GM18507 (cell line): ENCODE data around the gene ZNF384.
A peak's percentile ranks its signal among the peaks of the same experiment; 100 is the strongest.
"Not testable (repeated sequence)": the region's sequence is repeated elsewhere in the genome, so short reads cannot be mapped to it uniquely, and the experiment has no call there.

ENCODE experiments used
- DNase-seq: peaks from one replicate; pipeline ENCODE4 v3.0.0; 2011; ENCODE audit warnings: low read depth; ENCODE audit not compliant: insufficient read length; ENCODE audit errors: extremely low spot score
- FAIRE-seq: peaks from 2 replicates; lab custom pipeline; 2011; peaks lifted over from hg19 to GRCh38; lab: Jason Lieb, UNC

The ZNF384 gene

DNA sequence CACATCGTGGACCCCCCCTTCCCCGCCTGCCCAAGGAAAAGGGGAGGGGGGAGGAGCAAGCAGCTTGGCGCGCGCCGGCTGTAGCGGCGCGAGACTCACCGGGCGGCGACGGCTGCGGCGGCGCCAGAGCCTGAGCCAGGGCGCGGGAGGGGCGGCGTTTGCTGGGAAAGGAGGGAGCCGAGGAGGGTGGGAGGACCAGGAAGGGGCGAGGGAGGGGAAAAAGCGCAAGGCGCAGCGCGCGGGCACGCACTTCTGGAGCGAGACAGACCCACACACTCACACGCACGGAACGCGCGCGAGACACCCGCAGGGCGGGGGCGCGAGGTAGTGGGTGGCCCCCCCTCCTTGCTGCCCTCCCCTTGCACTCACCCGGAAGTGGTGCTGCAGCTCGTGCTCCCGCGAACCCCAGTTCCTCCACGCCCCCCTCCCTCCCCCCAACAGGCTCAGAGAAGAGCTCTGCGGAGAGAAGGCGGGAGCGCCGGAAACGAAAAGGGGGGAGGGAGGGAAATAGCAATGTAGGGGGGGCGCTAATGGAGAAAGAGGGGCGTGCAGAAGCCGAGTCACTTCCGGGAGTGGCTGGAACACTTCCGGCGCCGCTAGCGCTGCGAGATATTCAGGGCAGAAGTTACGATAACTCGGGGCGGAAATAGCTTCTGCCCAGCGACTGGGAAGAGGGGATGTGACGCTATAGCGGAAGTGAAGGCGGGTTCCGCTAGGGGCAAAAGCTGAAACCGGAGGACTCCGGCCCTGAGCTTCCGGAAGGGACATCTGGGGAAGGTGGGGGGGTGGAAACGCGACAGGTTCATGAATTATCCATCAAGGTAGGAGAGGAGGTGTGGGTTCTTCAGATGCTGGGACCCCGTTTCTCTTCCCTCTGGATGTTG lies at the start of gene ZNF384:
Gene ZNF384 (minus strand): TSS at position 377 of the 884 bp plus-strand sequence. CDS start 9,855 bp downstream, outside the sequence.
- DNase-seq, result peak; percentile 93
- peak; percentile 100 for FAIRE-seq

DNA sequence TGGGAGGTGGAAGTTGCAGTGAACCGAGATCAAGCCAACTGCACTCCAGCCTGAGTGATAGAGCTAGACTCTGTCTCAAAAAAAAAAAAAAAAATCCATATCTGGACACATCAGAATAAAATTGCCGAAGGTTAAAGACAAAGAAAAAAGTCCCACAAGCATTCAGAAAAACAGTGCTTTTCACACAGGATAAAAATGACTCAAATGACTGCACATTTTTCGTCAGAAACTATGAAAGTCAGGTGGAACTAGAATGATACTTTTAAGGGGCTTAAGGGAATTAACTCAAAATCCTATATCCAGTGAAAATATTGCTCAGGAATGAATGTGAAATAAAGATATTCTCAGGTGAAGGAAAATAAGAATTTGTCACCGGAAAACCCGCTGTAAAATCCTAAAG lies 47.6 kb upstream of the ZNF384 start:
- no peak for FAIRE-seq
- no peak for DNase-seq

DNA sequence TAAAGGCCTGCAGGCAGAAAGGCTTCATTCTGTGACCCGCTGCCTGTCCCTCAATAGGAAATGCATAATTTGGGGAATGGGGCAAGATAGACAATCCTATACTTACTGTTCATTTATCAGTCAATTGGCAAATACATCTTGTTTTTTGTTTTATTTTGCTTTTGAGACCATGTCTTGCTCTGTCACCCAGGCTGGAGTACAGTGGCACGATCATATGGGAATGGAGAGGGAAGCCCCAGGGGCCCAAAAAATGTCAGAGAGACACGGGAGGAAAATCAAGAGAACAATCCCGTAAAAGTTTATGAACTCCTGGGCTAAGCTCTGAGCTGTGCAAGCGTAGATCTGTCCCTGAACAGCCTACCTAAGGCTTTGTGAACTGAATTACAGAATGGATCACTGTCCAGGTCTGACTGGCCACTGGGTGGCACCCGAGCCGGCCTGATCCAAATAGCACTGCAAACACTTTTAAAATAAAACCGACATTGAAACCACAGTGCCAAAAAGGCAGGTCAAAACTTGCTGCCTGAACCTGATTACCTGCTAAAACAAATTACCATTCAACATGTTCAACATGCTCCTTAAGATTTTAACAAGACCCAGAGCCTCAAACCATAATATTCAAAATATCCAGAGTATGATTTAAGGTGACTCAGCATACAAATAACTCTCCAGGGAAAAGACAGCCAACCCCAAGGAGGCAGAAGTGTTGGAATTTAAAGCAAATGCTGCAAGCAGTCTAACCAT lies 46.4 kb upstream of the ZNF384 start:
- no peak for DNase-seq
- peak; percentile 77 for FAIRE-seq

DNA sequence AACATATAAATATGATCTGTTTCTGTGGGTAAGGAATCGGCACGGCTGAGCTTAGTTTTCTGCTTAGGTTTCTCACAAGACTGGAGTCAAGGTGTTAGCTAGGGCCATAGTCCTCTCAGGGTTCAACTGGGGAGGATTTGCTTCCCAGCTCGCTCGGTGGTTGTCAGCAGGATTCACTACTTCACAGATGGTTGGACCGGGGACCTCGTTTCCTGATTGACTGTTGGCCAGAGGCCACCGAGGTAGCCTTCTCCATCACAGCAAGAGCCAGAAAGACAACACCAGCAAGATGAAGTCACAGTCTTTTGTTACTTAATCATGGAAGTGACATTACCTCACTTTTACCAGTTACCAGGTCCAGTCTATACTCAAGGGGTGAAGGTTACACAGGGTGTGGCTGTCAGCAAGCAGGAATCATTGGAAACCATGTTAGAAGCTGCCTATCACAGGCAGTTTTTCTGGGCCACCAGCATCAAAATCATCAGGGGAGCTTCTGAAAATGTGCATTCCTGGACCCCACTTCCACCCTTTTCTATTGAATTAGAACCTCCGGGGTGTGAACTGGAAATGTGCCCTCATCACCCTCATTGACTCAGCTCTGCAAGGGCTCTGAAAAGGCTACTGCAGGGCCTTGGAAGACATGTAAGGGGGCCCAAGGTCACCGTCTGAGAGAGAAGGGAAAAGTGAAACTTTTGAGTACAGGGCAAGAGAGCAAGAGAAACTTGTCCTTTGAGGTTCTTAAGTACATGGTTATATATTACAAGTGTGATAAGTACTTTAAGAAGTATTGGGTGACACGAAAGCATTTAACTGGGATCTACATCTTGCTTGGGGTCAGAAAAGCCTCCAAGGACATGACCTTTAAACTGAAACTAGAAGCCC lies 45.6 kb upstream of the ZNF384 start:
- FAIRE-seq, result no peak
- no peak for DNase-seq

DNA sequence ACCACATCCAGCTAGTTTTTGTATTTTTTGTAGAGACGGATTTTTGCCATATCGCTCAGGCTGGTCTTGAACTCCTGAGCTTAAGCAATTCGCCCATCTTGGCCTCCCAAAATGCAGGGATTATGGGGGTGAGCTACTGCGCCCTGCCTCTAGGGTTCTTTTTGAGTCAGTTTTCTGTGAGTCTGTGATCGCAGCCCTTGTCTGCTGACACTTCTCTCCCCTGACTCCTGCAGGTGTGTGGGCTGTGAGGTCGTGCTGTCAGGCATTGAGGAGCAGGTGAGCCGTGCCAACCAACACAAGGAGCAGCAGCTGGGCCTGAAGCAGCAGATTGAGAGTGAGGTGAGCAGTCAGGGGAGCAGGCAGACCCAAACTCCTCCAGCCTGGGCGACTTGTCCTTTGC lies 41.0 kb upstream of the ZNF384 start:
- no peak for DNase-seq

DNA sequence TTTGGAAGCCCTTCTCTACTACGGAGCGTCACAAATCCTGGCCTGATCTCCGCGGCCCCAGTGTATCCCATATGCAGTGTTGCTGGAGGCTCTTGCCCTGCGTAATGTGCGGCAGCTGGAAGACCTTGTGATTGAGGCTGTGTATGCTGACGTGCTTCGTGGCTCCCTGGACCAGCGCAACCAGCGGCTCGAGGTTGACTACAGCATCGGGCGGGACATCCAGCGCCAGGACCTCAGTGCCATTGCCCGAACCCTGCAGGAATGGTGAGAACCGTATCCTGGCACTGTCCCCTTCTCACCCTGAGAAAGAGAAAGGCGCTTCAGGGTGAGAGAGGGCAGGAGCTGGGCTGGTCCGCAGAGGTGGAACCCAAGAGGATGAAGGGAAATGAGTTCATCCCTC lies 40.0 kb upstream of the ZNF384 start:
- no peak for DNase-seq
- FAIRE-seq, result no peak

More for the DNA sequence above, 41.0 kb upstream of the ZNF384 start:
- FAIRE-seq, result no peak

DNA sequence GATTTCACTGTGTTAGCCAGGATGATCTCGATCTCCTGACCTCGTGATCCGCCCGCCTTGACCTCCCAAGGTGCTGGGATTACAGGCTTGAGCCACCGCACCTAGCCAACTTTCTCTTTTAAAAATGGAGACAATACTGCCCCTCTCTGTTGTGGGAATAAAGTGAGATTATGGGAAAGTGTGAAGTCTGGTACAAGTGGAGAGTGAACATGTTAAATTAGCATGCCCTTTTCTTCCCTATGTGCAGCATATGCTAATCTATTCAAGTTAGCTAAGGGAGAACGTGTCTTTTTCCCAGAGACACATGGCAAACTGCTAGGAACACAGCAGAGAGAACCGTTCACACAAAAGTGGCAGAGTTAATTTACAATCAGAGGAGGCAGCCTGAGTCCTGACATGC lies 36.2 kb upstream of the ZNF384 start:
- no peak for DNase-seq
- FAIRE-seq, result no peak

DNA sequence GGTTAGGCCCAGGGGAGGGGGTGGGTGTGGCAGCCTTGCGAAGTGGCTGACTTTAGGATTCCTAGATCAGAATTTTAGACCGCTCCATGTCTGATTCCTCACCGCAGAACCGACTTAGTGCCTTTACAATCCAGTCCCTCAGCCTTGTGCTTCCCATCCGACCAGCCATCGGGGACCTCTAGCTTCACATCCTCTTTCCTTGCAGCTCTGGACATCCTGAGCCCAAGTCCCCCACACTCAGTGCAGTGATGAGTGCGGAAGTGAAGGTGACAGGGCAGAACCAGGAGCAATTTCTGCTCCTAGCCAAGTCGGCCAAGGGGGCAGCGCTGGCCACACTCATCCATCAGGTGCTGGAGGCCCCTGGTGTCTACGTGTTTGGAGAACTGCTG lies 35.2 kb upstream of the ZNF384 start:
- FAIRE-seq (no peak), DNase-seq (no peak)

DNA sequence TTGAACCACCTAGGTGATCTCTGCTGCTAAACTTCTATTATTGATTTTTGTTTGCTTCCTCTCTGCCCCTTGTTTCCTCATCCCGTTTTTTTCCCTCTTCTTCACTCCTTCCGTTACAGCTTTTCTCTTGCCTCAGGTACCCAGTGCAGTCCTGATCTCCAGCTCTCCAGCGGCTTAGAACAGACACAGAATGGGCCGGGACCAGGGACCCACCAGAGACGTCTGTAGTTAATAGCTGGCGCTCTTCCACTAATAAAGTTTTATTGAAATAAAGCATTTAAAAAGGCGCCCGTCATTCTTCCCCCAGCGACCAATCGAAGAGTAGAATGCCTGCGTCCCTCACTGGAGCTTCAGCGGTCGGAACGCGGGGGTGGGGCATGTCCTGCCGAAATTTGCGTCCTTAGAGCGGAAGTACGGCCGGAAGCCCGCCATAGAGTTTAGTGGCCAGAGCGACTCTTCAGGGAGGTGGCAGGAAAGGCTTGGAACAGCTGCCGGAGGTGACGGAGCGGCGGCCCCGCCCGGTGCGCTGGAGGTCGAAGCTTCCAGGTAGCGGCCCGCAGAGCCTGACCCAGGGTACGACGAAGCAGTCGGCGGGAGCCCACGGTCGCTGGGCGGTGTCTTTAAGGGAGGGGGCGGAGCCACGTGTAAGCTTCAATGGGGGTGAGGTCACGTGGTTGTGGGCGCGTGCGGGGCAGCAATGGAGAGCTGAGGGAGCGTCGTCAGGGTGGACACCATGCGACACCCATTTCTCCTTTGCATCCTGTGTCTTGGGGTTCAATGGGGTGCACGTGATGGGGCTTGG lies 34.6 kb upstream of the ZNF384 start, which contains the start of gene COPS7A:
Gene COPS7A (plus strand): TSS at position 440 of the 802 bp plus-strand sequence. CDS start 611 bp downstream, outside the sequence.
- peak; percentile 96 for DNase-seq
- peak; percentile 99 for FAIRE-seq

DNA sequence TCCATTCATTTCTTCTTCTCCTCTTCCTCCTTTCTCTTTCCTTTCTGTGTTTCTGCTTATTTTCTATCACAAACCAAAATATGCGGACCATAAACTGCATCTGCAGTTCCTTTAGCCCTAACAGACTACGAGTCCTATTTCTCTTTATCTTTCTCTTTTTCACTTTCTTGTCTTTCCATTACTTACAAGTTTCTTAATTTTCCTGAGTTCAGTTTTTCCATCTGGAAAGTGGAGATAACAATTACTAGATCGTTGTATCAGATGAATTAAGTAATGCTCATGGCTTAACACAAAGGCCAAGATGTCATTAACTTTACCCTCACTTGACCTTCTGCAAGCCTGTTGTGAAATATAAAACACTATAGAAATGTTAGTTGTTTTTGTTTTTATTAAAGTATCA lies 33.7 kb upstream of the ZNF384 start:
- FAIRE-seq (peak; percentile 49), DNase-seq (no peak)

DNA sequence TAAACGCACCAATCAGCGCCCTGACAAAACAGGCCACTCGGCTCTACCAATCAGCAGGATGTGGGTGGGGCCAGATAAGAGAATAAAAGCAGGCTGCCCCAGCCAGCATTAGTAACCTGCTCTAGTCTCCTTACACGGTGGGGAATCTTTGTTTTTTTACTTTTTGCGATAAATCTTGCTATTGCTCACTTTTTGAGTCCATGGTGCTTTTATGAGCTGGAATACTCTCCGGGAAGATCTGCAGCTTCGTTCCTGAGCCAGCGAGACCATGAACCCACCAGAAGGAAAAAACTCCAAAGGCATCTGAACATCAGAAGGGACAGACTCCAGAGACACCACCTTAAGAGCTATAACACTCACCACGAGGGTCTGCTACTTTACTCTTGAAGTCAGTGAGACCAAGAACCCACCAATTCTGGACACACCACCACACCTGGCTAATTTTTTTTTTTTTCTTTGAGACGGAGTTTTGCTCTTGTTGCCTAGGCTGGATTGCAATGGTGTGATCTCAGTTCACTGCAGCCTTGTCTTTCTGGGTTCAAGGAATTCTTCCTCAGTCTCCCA lies 27.8 kb upstream of the ZNF384 start:
- DNase-seq, result no peak
- no peak for FAIRE-seq

DNA sequence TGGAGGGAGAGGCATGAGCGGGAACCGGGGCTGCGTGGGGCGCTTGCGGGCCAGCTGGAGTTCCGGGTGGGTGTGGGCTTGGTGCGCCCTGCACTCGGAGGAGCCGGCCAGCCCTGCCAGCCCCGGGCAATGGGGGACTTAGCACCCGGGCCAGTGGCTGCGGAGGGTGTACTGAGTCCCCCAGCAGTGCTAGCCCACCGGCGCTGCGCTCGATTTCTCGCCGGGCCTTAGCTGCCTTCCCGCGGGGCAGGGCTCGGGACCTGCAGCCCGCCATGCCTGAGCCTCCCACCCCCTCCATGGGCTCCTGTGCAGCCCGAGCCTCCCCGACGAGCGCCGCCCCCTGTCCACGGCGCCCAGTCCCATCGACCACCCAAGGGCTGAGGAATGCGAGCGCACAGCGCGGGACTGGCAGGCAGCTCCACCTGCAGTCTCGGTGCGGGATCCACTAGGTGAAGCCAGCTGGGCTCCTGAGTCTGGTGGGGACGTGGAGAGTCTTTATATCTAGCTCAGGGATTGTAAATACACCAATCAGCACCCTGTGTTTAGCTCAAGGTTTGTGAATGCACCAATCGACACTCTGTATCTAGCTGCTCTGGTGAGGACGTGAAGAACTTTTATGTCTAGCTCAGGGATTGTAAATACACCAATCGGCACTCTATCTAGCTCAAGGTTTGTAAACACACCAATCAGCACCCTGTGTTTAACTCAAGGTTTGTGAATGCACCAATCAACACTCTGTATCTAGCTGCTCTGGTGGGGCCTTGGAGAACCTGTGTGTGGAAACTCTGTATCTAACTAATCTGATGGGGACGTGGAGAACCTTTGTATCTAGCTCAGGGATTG lies 27.1 kb upstream of the ZNF384 start:
- not testable (repeated sequence) for DNase-seq, FAIRE-seq

DNA sequence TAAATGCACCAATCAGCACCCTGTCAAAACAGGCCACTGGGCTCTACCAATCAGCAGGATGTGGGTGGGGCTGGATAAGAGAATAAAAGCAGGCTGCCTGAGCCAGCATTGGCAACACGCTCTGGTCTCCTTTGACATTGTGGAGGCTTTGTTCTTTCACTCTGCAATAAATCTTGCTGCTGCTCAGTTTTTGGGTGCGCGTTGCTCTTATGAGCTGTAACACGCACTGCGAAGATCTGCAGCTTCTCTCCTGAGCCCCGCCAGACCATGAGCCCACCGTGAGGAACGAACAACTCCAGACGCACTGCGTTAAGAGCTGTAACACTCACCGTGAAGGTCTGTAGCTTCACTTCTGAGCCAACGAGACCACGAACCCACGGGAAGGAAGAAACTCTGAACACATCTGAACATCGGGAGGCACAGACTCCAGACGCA lies 19.8 kb upstream of the ZNF384 start:
- no peak for FAIRE-seq
- no peak for DNase-seq

DNA sequence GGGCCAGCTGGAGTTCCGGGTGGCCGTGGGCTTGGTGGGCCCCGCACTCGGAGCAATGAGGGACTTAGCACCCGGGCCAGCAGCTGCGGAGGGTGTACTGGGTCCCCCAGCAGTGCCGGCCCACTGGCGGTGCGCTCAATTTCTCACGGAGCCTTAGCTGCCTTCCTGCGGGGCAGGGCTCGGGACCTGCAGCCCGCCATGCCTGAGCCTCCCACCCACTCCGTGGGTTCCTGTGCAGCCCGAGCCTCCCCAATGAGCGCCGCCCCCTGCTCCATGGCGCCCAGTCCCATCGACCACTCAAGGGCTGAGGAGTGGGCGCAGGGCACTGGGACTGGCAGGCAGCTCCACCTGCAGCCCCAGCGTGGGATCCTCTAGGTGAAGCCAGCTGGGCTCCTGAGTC lies 19.2 kb upstream of the ZNF384 start:
- not testable (repeated sequence) for DNase-seq, FAIRE-seq

DNA sequence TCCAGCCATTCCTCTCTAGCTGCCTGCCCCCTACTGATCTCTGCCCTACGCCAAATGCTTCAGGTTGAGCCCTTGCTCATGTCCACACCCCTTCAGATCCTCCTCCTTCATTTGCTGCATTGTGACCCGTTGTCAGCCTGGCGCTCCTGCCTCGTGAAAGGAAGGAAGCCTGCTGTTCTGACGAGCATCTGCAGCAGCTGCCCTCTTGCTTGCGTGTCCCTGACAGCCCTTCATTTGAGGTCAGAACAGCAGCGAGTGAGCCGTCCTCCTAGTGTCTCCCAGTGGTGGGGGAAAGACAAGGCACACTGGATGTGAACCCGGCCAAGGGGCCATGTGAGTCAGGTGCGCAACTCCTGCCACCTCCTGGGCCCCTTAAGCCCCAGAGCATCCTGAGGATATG lies 14.5 kb upstream of the ZNF384 start:
- DNase-seq (no peak), FAIRE-seq (no peak)

DNA sequence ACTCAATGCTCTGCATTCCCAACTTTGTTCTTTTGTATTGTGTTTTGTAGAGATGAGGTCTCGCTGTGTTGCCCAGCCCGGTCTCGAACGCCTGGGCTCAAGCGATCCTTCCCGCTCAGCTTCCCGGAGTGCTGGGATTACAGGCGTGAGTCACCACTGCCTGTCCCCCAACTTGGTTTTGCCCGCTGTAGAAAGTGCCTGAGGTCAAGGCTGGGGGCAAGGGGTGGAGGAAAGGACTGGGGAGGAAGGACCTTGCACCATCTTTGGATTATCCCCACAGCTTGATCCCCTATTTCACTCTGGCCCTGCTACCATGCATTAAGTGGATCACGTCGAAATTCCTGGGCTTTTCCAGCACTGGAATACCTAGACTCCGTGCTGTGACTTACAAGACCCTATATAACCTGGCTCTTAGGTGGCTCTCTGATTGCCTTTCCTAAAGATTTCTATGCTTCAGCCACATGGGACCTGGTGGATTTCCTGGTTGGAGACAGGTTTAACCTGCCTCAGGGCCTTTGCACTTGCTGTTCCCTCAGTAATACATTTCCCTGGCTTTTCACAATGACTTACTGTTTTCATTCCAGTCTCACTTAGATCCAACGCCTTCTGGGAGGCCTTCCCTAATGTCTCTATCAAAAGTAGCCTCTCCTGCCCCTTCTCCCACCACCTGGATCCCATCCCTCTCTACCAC lies 12.0 kb upstream of the ZNF384 start:
- FAIRE-seq (no peak), DNase-seq (no peak)

DNA sequence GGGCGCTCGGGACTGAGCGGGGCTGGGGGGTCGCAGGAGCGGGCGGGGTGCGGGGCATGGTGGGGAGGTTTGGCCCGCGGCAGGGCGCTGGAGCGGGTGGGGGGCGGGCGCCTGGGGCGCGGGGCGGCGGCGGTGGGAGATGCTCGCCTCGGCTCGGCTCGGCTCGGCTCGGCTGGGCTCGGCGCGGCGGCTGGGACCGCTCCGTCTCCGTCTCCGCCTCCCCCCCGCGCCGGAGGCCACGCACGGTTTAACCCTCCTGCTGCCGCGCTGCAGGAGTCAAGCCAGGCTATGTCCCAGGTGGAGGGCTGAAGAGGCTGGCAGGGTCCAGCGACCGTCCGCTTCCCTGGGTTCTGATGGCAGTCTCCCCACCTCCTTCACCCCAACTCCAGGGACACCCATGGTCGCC lies 11.5 kb upstream of the ZNF384 start, which contains the start of gene PIANP:
Gene PIANP (minus strand): TSS at position 170 of the 406 bp plus-strand sequence. CDS start 2,754 bp downstream, outside the sequence.
- FAIRE-seq (no peak), DNase-seq (no peak)
